T-helper 1 cell (primary cell): ENCODE results near the gene SPRYD3.

Experiments
- DNase-seq, 5 donors: peaks; one replicate each; pipeline ENCODE4 v3.0.0-alpha.2; 2012 to 2020

SPRYD3 gene

GRCh38 chr12:53062011-53062961, 16.9 kb downstream of the SPRYD3 start:
- no peak for DNase-seq

GRCh38 chr12:53061404-53062010, 17.7 kb downstream of the SPRYD3 start:
- DNase-seq: no peak

- DNase-seq: no peak
Observed at GRCh38 chr12:53060721-53061276, 18.4 kb downstream of the SPRYD3 start.

GRCh38 chr12:53060064-53060720, 19.0 kb downstream of the SPRYD3 start:
- no peak for DNase-seq

- no peak for DNase-seq
Observed at GRCh38 chr12:53059434-53060063, 19.6 kb downstream of the SPRYD3 start.

GRCh38 chr12:53058674-53059433, 20.3 kb downstream of the SPRYD3 start:
- DNase-seq: no peak

GRCh38 chr12:53057816-53058500, 21.2 kb downstream of the SPRYD3 start:
- no peak for DNase-seq

- no peak for DNase-seq
Observed at GRCh38 chr12:53056901-53057300, 22.3 kb downstream of the SPRYD3 start.

GRCh38 chr12:53056296-53056695, 22.9 kb downstream of the SPRYD3 start:
- DNase-seq: no peak

GRCh38 chr12:53055471-53056266, 23.5 kb downstream of the SPRYD3 start:
- no peak for DNase-seq

GRCh38 chr12:53054112-53054878, 24.9 kb downstream of the SPRYD3 start:
- DNase-seq: peak; percentile 90 to 94 (median 91)

- peak in 4 of 5 donors; percentile 33 to 60 (median 51) for DNase-seq
Observed at GRCh38 chr12:53053218-53054111, 25.7 kb downstream of the SPRYD3 start.

- DNase-seq: no peak
Observed at GRCh38 chr12:53052419-53053217, 26.6 kb downstream of the SPRYD3 start.

GRCh38 chr12:53051881-53052412, 27.2 kb downstream of the SPRYD3 start:
- DNase-seq: no peak

GRCh38 chr12:53051058-53051880, 27.9 kb downstream of the SPRYD3 start:
- no peak for DNase-seq

GRCh38 chr12:53050426-53051057, 28.6 kb downstream of the SPRYD3 start:
- no peak for DNase-seq
